ENCODE measurements around the gene BBS9. TPM values are rescaled to one million over a fixed set of nuclear protein-coding genes. Genes with fewer than 3 reads are reported as not detected.

Gene BBS9
- polyA plus RNA-seq, 1 donor from 2014 or later: 9.8 TPM

- H3K36me3 ChIP-seq (ENCODE audit: insufficient read depth, low read length): no peaks in the 10 kb centered on the region
- H3K27ac ChIP-seq (ENCODE audit: low read length): no peak overlapping the region
- no peak overlapping the region for H3K4me3 ChIP-seq (ENCODE audit: low read length)
- H3K9me3 ChIP-seq (ENCODE audit: low read length): no peaks in the 10 kb centered on the region
- no peaks in the 10 kb centered on the region for H3F3A ChIP-seq (ENCODE audit: insufficient read depth, low read length, poor library complexity, severe bottlenecking)
- no peaks in the 10 kb centered on the region for H3K27me3 ChIP-seq (ENCODE audit: insufficient read depth, low read depth, low read length)
- H3K9me2 ChIP-seq (ENCODE audit: insufficient read depth, low read length): no peaks in the 10 kb centered on the region
- no peak overlapping the region for H3K4me2 ChIP-seq (ENCODE audit: low read length)
- H4K20me1 ChIP-seq (ENCODE audit: insufficient read depth): no peaks in the 10 kb centered on the region
- H3K79me2 ChIP-seq (replicated peaks; ENCODE audit: insufficient read depth, low read length): no peaks in the 10 kb centered on the region
- TF ChIP-seq CTCF (IDR thresholded peaks at IDR 0.05; ENCODE audit: poor library complexity, severe bottlenecking): no peak
- no peak for TF ChIP-seq MXI1 (conservative IDR thresholded peaks at IDR 0.05; ENCODE audit: poor library complexity, severe bottlenecking)
- no peak for TF ChIP-seq EZH2 (IDR thresholded peaks at IDR 0.05; ENCODE audit: borderline replicate concordance, insufficient read depth, low read length, poor library complexity, severe bottlenecking)
- TF ChIP-seq SMC3 (conservative IDR thresholded peaks at IDR 0.05; ENCODE audit: poor library complexity): no peak
- no peak for TF ChIP-seq EP300 (conservative IDR thresholded peaks at IDR 0.05; ENCODE audit: poor library complexity, severe bottlenecking)
- no peak for TF ChIP-seq POLR2AphosphoS5 (IDR thresholded peaks at IDR 0.05)
- no peak for TF ChIP-seq TAF1 (IDR thresholded peaks at IDR 0.05; ENCODE audit: low read depth)
- no peak for TF ChIP-seq RAD21 (conservative IDR thresholded peaks at IDR 0.05)
- no peak for TF ChIP-seq REST (IDR thresholded peaks at IDR 0.05; ENCODE audit: borderline replicate concordance)
- no peak overlapping the region for H3K9ac ChIP-seq (ENCODE audit: low read length)
- H2AFZ ChIP-seq (ENCODE audit: low read depth, low read length): no peak overlapping the region
These were observed 62.0 kb downstream of the BBS9 start for GRCh38 chr7:33191340-33191739.

GRCh38 chr7:33192695-33193291 lies 63.4 kb downstream of the BBS9 start:
- no peaks in the 10 kb centered on the region for H3K27me3 ChIP-seq (ENCODE audit: insufficient read depth, low read depth, low read length)
- H3K4me2 ChIP-seq (ENCODE audit: low read length): no peak overlapping the region
- no peaks in the 10 kb centered on the region for H3K9me2 ChIP-seq (ENCODE audit: insufficient read depth, low read length)
- H3K79me2 ChIP-seq (replicated peaks; ENCODE audit: insufficient read depth, low read length): no peaks in the 10 kb centered on the region
- no peak for TF ChIP-seq REST (IDR thresholded peaks at IDR 0.05; ENCODE audit: borderline replicate concordance)
- TF ChIP-seq POLR2AphosphoS5 (IDR thresholded peaks at IDR 0.05): no peak
- no peak for TF ChIP-seq EP300 (conservative IDR thresholded peaks at IDR 0.05; ENCODE audit: poor library complexity, severe bottlenecking)
- TF ChIP-seq EZH2 (IDR thresholded peaks at IDR 0.05; ENCODE audit: borderline replicate concordance, insufficient read depth, low read length, poor library complexity, severe bottlenecking): no peak
- TF ChIP-seq TAF1 (IDR thresholded peaks at IDR 0.05; ENCODE audit: low read depth): no peak
- TF ChIP-seq SMC3 (conservative IDR thresholded peaks at IDR 0.05; ENCODE audit: poor library complexity): no peak
- TF ChIP-seq RAD21 (conservative IDR thresholded peaks at IDR 0.05): no peak
- no peak for TF ChIP-seq MXI1 (conservative IDR thresholded peaks at IDR 0.05; ENCODE audit: poor library complexity, severe bottlenecking)
- TF ChIP-seq CTCF (IDR thresholded peaks at IDR 0.05; ENCODE audit: poor library complexity, severe bottlenecking): no peak
- H3F3A ChIP-seq (ENCODE audit: insufficient read depth, low read length, poor library complexity, severe bottlenecking): no peaks in the 10 kb centered on the region
- no peaks in the 10 kb centered on the region for H4K20me1 ChIP-seq (ENCODE audit: insufficient read depth)
- no peak overlapping the region for H3K9ac ChIP-seq (ENCODE audit: low read length)
- H3K27ac ChIP-seq (ENCODE audit: low read length): no peak overlapping the region
- H3K36me3 ChIP-seq (ENCODE audit: insufficient read depth, low read length): no peaks in the 10 kb centered on the region
- no peak overlapping the region for H2AFZ ChIP-seq (ENCODE audit: low read depth, low read length)
- H3K9me3 ChIP-seq (ENCODE audit: low read length): no peaks in the 10 kb centered on the region
- no peak overlapping the region for H3K4me3 ChIP-seq (ENCODE audit: low read length)

Data from neural cell (in vitro differentiated cells).